GM18511 (cell line): ENCODE measurements around the gene OR4D6.

Experiments used
- ATAC-seq: cut with Tn5 transposase; IDR thresholded peaks from one replicate; pipeline ENCODE4 v1.9.1; 2021; ENCODE audit warnings: mild to moderate bottlenecking, moderate library complexity; ENCODE audit not compliant: unreplicated experiment

Gene OR4D6

DNA sequence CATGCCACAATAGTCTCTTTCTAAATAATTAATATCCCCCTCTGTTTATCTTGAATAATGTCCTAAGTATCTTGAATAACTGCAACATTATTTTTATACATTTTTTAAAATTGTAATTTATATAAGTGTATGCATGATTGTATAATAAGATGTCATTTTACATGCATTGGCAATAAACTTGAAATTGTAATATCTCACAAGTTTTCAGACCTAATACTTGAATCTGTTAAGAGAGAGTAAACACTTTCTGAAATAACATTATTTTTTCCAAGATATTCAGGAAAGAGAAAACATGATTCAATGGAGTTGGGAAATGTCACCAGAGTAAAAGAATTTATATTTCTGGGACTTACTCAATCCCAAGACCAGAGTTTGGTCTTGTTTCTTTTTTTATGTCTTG, 46.5 kb downstream of the OR4D6 start, which contains the start of gene OR4D11:
Gene OR4D11 (plus strand): TSS at position 301 of the 400 bp plus-strand sequence. CDS start 0 bp downstream, at position 301.
- ATAC-seq, result no peak
